Measurements from ENCODE around the gene TNFAIP8L1.

The TNFAIP8L1 gene

DNA sequence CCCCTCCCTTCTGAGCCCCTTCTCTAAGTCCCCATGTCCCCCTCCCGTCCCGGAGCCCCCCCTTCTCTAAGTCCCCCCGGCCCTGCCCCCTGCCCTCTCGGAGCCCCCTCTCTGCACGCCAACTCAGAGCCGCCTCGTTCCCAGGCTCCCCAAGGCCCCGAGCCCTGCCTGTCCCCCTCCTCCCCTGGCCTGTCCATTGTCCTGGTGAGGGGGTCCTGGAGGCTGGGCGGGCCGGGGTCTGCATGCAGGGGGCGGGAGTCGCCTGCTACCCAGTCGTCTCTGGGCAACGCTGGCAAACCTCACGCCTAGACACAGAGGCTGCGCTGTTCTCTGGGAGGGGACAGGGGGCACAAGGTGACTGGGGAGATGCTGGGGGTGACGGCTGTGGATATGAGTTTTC lies 40.6 kb upstream of the TNFAIP8L1 start:
- H3K4me3 ChIP-seq (ENCODE audit: low read depth, low read length) = no peak overlapping the region
- TF ChIP-seq, protein P1, sequence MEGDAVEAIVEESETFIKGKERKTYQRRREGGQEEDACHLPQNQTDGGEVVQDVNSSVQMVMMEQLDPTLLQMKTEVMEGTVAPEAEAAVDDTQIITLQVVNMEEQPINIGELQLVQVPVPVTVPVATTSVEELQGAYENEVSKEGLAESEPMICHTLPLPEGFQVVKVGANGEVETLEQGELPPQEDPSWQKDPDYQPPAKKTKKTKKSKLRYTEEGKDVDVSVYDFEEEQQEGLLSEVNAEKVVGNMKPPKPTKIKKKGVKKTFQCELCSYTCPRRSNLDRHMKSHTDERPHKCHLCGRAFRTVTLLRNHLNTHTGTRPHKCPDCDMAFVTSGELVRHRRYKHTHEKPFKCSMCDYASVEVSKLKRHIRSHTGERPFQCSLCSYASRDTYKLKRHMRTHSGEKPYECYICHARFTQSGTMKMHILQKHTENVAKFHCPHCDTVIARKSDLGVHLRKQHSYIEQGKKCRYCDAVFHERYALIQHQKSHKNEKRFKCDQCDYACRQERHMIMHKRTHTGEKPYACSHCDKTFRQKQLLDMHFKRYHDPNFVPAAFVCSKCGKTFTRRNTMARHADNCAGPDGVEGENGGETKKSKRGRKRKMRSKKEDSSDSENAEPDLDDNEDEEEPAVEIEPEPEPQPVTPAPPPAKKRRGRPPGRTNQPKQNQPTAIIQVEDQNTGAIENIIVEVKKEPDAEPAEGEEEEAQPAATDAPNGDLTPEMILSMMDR (IDR thresholded peaks at IDR 0.05; ENCODE audit: low read depth, low read length, missing control alignments) = no peak
- in situ Hi-C loops (cut with HindIII; ENCODE audit: low pct_ligation_motif_present, low sequenced_read_pairs) = no loop called here

DNA sequence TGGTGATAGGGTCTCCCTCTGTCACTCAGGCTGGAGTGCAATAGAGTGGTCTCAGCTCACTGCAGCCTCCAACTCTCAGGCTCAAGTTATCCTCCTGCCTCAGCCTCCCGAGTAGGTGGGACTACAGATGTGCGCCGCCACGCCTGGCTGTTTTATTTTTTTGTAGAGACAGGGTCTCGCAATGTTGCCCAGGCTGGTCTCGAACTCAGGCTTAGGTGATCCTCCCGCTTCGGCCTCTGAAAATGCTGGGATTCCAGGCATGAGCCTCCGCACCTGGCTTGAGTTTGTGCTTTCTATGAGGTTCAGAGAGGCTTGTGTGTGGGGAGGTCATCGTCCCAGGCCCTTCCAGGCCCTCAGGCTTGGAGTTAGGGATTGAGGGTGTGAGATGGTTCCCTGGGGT lies 39.2 kb upstream of the TNFAIP8L1 start:
- TF ChIP-seq, protein P1 (IDR thresholded peaks at IDR 0.05; ENCODE audit: low read depth, low read length, missing control alignments) = no peak
- H3K36me3 ChIP-seq (replicated peaks) = no peaks in the 10 kb centered on the region
- peaks cover 10% of the 10 kb centered on the region for H3K27me3 ChIP-seq (replicated peaks)
- H3K4me3 ChIP-seq (ENCODE audit: low read depth, low read length) = no peak overlapping the region
- in situ Hi-C loops (cut with HindIII; ENCODE audit: low pct_ligation_motif_present, low sequenced_read_pairs) = no loop called here
- H3K27ac ChIP-seq = no peak overlapping the region
- no peak for DNase-seq

More for the DNA sequence above, 40.6 kb upstream of the TNFAIP8L1 start:
- DNase-seq = no peak
- peaks cover 10% of the 10 kb centered on the region for H3K27me3 ChIP-seq (replicated peaks)
- no peak overlapping the region for H3K27ac ChIP-seq
- no peaks in the 10 kb centered on the region for H3K36me3 ChIP-seq (replicated peaks)

DNA sequence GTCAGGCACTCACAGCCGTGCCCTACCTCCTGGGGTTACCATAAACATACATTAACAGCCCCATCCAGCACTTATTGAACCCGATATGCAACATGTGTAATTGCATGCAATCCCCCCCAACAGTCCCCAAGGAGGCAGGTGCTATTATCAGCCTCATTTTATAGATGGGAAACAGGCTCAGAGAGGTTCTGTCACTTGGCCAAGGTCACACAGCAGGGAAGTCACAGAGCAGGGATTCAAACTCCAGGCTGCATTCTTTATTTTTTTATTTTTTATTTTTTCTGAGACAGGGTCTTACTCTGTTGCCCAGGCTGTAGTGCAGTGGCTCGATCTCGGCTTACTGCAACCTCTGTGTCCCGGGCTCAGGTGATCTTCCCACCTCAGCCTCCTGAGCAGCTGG lies 38.4 kb upstream of the TNFAIP8L1 start:
- H3K27me3 ChIP-seq (replicated peaks) = peaks cover 10% of the 10 kb centered on the region
- no peaks in the 10 kb centered on the region for H3K36me3 ChIP-seq (replicated peaks)
- DNase-seq = no peak
- no peak overlapping the region for H3K27ac ChIP-seq
- in situ Hi-C loops (cut with HindIII; ENCODE audit: low pct_ligation_motif_present, low sequenced_read_pairs) = no loop called here
- TF ChIP-seq, protein P1 (IDR thresholded peaks at IDR 0.05; ENCODE audit: low read depth, low read length, missing control alignments) = no peak
- no peak overlapping the region for H3K4me3 ChIP-seq (ENCODE audit: low read depth, low read length)

DNA sequence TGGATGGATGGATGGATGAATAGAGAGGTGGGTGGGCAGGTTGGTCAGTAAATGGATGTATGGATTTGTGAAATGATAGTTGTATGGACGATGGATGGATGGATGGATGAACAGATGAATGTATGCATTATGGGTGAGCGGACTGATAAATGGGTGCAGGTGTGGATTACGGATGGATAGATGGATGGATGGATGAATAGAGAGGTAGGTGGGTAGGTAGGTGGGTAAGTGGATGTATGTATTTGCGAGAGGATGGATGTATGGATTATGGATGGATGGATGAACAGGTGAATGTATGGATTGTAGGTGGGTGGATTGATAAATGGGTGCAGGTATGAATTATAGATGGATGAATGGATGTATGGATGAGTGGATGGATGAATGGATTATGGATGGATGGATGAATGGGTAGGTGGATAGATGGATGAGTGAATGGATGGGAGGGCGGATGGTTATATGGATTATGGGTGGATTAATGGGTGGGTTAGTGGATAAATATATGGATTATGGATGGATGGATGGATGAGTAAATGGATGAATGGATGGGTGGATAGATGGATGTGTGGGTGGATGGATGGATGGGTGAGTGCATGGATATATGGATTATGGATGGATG lies 37.0 kb upstream of the TNFAIP8L1 start:
- no peak for DNase-seq
- Histone ChIP-seq H3K27ac (no peak overlapping the region), H3K4me3 (ENCODE audit: low read depth, low read length) (no peak overlapping the region), H3K36me3 (replicated peaks) (no peaks in the 10 kb centered on the region), H3K27me3 (replicated peaks) (peaks cover 10% of the 10 kb centered on the region)
- in situ Hi-C loops (cut with HindIII; ENCODE audit: low pct_ligation_motif_present, low sequenced_read_pairs) = no loop called here
- TF ChIP-seq, protein P1 (IDR thresholded peaks at IDR 0.05; ENCODE audit: low read depth, low read length, missing control alignments) = no peak

DNA sequence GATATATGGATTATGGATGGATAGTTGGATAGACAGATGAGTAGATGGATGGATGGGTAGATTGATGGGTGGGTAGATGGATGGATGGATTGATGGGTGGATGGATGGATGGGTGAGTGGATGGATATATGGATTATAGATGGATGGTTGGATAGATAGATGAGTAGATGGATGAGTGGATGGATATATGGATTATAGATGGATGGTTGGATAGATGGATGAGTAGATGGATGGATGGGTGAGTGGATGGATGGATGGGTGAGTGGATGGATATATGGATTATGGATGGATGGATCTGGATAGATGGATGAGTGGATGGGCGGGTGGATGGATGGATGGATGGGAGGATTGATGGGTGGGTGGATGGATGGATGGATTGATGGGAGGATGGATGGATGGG lies 36.4 kb upstream of the TNFAIP8L1 start:
- Histone ChIP-seq H3K4me3 (ENCODE audit: low read depth, low read length) (no peak overlapping the region), H3K36me3 (replicated peaks) (no peaks in the 10 kb centered on the region), H3K27me3 (replicated peaks) (peaks cover 7% of the 10 kb centered on the region), H3K27ac (no peak overlapping the region)
- no peak for DNase-seq
- TF ChIP-seq, protein P1 (IDR thresholded peaks at IDR 0.05; ENCODE audit: low read depth, low read length, missing control alignments) = no peak
- in situ Hi-C loops (cut with HindIII; ENCODE audit: low pct_ligation_motif_present, low sequenced_read_pairs) = no loop called here

DNA sequence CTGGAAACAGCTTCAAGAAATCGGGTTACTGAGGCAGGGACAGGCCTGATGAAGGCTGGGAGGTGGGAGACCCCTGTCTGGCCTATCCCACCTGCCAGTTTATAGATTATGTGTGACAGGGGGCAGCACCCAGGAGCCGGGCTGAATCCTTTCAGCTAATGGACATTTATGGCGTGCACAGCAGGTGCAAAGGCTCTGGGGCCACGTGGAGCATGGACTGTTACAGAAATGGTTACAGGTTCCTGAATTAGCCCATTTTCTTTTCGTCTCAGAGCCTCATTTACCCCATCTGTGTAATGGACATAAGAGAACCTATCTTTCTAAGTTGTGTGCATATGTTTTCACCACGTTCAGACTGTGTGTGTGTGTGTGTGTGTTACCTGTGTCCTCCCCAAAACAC lies 34.4 kb upstream of the TNFAIP8L1 start:
- TF ChIP-seq, protein P1 (IDR thresholded peaks at IDR 0.05; ENCODE audit: low read depth, low read length, missing control alignments) = no peak
- Histone ChIP-seq H3K27me3 (replicated peaks) (peaks cover 9% of the 10 kb centered on the region), H3K36me3 (replicated peaks) (no peaks in the 10 kb centered on the region), H3K27ac (no peak overlapping the region), H3K4me3 (ENCODE audit: low read depth, low read length) (no peak overlapping the region)
- DNase-seq = no peak
- in situ Hi-C loops (cut with HindIII; ENCODE audit: low pct_ligation_motif_present, low sequenced_read_pairs) = no loop called here

All from brain microvascular endothelial cell (primary cell).